GM18499 (cell line): Measurements from ENCODE around the gene SERPINE1.

Experiments used
- ATAC-seq: cut with Tn5 transposase; IDR thresholded peaks from one replicate; pipeline ENCODE4 v1.9.1; 2021; ENCODE audit warnings: moderate number of reproducible peaks; ENCODE audit not compliant: insufficient read depth, unreplicated experiment

Gene SERPINE1

DNA sequence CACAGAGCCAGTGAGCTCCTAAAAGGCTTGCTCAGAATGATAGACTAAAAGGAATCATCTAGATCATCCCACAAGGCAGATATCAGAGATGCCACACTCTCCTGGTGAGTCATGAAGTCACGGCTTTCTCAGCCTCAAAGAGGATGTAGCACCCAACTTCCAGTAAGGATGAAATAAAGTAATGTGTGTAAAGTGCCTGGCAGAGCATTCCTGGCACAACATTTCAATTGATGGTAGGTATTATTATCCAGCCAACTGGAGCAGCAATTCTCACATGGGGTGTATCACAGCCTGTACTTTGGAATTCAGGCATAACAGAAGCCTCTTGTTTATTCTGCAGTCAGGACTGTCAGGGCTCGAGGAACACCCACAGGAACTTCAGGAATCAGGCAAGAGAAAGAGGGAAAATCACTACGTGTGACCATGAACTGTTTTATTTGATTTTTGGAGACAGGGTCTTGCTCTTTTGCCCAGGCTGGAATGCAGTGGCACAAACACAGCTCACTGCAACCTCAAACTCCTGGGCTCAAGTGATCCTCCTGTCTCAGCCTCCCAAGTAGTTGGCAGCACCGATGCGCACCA lies 58.4 kb downstream of the SERPINE1 start:
- no peak for ATAC-seq

- ATAC-seq, result no peak
These were observed 59.3 kb downstream of the SERPINE1 start for GRCh38 chr7:101186194-101186593.

- ATAC-seq, result no peak
These were observed 60.0 kb downstream of the SERPINE1 start for GRCh38 chr7:101186844-101187428.
